Stimulated activated CD8-positive, alpha-beta memory T cell treated with anti-CD3 and anti-CD28 coated beads, Interleukin-2, amount 100 ng/mL, for 1 hour (primary cell): Measurements from ENCODE around the gene CLIP2.
"Not testable (repeated sequence)": the region's sequence is repeated elsewhere in the genome, so short reads cannot be mapped to it uniquely, and the experiment has no call there.

ENCODE experiments used
- DNase-seq, 2 donors: peaks; one replicate each; pipeline ENCODE4 v3.0.0-alpha.2; 2020; ENCODE audit warnings: low read depth in 2 of 2

CLIP2 gene

GRCh38 chr7:74289018-74289658, at the start of gene CLIP2:
Gene CLIP2 (plus strand): TSS chr7:74289407. CDS start chr7:74317547, 28,140 bp downstream.
- DNase-seq, result peak; percentile 56 to 68

DNA sequence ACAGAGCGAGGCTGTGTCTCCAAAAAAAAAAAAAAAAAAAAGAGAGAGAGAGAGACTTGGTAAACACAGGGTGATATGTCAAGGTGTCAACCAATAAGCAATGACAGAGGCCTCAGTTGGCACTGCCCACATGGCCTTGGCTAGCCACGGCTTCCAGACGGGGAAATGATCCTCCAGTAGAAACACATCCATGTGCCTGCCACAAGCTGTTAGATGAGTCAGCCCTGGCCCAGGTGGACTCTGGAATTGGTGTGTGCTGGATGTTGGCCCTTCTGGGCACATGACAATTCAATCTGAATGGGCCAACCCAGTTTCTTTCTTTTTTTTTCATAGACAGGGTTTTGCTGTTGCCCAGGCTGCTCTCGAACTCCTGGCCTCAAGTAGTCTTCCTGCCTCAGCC, 48.7 kb upstream of the CLIP2 start:
- no peak for DNase-seq

DNA sequence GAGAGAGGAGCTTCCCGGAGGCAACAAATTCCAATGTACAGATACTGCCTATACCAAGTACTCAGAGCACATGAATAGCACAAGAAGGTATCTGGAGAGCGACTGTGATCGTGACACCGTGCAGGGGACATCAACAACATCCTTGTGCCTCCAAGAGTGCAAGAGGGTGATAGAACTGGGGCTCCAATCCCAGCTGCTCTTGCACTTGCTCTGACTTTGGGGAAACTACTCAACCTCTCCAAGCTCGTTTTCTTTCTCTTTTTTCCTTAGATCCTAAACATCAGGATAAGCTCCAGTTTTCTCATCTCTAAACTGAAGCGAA, 47.1 kb upstream of the CLIP2 start:
- DNase-seq, result no peak

GRCh38 chr7:74246497-74246896, 42.7 kb upstream of the CLIP2 start:
- no peak for DNase-seq

DNA sequence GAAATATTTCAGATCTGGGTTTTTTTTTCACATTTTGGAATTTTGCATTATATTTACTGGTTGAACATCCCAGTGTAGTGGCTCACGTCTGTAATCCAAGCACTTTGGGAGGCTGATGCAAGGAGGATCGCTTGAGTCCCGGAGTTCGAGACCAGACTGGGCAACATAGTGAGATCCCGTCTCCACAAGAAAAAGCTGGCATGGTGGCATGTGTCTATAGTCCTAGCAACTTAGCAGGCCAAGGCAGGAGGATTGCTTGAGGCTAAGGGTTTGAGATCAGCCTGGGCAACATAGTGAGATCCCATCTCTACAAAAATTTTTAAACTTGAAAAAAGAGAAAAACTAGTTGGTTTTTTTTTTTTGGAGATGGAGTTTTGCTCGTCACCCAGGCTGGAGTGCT, 41.1 kb upstream of the CLIP2 start:
- DNase-seq, result no peak

DNA sequence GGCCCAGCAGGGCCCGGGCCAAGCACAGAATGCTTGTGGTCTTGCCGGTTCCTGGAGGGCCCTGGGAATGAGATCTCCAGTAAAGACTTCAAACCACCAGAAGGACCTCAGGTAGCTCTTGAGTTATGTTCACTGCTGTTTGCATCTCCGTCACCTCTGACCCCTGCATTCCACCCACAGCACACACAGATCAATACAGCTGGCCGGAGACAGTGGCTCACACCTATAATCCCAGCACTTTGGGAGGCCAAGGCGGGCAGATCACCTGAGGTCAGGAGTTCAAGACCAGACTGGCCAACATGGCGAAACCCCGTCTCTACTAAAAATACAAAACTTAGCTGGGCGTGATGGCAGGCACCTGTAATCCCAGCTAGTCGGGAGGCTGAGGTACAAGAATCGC, 40.1 kb upstream of the CLIP2 start:
- DNase-seq, result not testable (repeated sequence)

DNA sequence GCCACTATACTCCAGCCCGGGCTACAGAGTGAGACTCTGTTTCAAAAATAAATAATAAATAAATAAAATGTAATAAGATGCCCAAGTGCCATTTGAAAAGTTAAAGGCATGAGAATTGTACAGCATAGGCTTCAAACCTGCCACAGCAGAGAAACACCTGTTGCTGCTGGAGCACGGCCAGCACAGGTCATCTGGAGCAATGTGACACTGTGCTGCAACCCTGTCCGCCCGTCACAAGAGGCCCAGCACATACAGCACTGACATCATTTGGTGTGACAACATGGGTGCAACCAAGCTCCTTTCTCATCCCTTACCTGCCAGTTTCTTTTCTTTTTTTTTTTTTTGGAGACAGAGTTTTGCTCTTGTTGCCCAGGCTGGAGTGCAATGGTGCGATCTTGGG, 36.3 kb upstream of the CLIP2 start:
- no peak for DNase-seq

GRCh38 chr7:74253331-74253730, 35.9 kb upstream of the CLIP2 start:
- no peak for DNase-seq

GRCh38 chr7:74253835-74254128, 35.4 kb upstream of the CLIP2 start:
- no peak for DNase-seq

DNA sequence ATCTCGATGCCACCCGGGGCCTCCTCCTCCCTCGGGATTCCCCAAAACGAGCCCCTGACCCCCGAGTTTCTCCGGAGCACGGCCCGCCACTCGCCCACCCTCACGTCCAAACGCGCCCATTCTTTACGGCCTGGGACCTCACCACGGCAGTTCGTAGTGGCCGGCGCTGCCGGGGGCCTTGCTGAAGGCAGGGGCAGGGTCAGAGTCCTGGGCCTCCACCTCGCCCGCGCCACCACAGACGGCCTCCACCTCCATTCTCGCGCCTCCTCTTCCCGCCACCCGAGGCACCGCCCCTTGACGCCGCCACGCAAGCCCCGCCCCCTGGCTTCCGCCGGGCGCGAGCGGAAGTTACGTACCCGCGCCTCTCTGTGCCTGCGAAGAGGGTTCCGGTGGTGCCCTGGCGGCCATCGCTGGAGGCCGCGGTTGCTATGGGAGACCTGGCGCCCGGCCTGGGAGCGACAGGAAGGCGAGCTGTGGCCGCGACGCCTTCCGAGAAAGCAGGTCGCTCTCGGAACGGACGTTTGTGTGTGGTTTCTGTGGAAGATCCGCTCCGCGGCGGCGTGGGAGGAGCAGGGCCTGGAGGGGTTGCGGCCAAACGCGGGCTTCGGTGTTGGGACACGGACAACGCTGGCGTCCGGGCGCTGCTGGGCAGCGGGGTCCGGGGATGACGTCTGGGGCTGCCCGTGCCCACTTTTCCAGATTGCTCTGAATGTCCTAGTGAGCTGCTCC, 34.9 kb upstream of the CLIP2 start, which contains the start of gene RFC2:
Gene RFC2, minus strand, starts transcription at position 271 of the 729 bp plus-strand sequence. Its CDS starts 16 bp downstream, at position 255.
- peak; percentile 93 to 97 for DNase-seq

- DNase-seq, result no peak
Observed at GRCh38 chr7:74254858-74255379, 34.3 kb upstream of the CLIP2 start.

DNA sequence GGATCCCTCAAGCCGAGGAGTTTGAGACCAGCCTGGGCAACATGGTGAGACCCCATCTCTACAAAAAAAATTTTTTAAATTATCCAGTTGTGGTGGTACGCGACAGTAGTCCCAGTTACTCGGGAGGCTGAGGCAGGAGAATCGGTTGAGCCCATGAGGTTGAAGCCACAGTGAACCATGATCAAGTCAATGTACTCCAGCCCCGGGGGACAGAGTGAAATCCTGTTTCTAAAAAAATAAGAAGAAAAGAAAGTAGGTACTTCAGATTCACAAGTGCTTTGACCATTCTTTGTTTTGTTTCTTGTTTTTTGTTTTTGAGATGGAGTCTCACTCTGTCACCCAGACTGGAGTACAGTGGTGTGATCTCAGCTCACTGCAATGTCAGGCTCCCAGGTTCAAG, 33.7 kb upstream of the CLIP2 start:
- DNase-seq, result not testable (repeated sequence)

GRCh38 chr7:74256491-74257408, 32.5 kb upstream of the CLIP2 start:
- no peak for DNase-seq

GRCh38 chr7:74258639-74259038, 30.6 kb upstream of the CLIP2 start:
- no peak for DNase-seq

DNA sequence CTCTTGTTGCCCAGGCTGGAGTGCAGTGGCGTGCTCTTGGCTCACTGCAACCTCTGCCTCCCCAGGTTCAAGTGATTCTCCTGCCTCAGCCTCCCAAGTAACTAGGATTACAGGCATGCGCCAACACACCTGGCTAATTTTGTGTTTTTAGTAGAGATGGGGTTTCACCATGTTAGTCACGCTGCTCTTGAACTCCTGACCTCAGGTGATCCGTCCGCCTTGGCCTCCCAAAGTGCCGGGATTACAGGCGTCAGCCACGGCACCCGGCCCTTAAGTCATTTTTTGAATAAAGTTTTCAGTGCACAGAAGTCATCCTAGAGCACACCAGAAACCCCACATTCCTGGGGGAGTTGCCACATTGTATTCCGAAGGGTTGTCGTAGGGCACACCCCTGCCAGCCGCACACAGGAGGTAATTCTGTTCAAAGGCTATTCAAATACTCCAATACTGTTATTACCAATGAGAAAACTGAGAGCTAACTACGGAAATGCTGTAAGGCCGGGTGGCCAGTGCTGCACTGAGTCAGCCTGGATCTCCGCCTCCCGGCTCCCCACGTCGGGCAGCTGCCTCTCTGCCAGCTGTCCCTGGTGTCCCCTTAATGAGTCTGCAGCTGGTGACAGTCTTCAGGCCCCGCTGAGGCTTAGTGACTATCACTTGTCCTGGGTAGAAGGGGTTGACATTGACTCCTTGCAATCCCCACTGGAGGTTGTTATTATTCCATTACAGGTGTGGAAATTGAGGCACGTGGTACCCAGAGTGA, 26.4 kb upstream of the CLIP2 start:
- DNase-seq, result no peak

GRCh38 chr7:74263399-74264120, 25.6 kb upstream of the CLIP2 start:
- no peak for DNase-seq

DNA sequence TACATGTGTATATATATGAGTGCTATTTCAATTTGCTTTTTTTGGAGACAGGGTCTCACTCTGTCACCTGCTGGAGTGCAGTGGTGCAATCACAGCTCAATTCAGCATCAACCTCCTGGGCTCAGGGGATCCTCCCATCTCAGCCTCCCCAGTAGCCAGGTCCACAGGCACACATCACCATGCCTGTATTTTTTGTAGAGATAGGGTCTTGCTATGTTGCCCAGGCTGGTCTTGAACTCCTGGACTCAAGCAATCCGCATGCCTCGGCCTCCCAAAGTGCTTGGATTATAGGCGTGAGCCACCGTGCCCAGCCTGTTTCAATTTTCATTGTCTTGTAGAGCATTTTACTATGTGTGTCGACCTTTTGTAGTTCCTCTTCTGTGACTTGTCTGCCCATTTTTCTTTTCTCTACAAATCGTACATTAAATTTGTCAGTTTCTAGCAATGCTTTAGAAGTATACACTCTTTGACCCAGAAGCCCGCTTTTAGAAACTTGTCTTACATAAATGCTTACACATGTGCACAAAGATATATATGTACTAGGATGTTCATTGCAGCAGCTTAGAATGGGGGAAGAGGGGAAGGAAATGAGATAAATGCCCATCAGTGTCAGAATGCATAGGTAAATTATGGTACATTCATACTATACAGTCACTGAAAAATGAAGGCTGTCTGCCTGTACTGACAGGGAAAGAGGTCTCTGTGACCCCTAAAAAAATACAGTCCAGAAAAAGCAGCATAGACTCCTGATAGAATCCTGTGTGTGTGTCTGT, 22.8 kb upstream of the CLIP2 start:
- no peak for DNase-seq

DNA sequence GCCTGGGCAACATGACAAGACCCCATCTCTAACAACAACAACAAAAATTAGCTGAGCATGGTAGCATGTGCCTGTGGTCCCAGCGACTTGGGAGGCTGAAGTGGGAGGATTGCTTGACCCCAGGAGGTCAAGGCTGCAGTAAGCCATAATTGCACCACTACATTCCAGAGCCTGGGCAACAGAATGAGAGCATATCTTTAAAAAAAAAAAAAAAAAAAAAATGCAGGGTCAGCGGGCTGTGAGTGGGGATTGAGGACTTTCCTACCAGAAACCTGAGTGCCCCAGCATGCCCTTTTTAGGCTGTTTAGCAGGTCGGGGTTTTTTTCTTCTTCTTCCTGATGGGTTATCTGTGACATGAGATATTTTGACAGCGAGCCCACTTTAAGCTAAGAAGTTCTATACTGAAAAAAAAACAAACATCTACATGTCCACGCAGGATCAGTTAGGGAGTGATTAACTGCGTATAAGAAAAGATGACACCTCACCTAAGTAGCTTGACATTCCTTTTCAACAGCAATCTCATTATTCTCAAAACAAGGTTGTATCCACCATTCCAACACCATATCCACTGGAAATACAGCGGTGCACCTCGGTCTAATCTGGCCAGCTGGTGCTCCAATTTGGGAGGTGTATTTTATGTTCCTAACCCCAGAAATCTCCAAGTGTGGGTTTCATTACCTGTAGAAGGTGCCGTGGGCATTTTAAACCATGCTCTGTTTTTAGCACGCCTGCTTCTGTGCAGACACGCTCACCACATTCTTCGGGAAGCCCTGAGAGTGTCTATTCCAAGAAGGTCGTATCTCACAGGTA, 21.2 kb upstream of the CLIP2 start:
- no peak for DNase-seq

- DNase-seq, result peak in 1 of 2 donors; percentile 28
Observed at GRCh38 chr7:74269757-74270277, 19.4 kb upstream of the CLIP2 start.
